SW480 (cell line): ENCODE measurements around the gene CLCN6.

ENCODE experiments used
- DNase-seq: peaks from one replicate; pipeline ENCODE4 v3.0.0-alpha.2; 2016; ENCODE audit warnings: low spot score

Gene CLCN6

GRCh38 chr1:11855430-11855829 is 49.4 kb downstream of the CLCN6 start:
- no peak for DNase-seq

DNA sequence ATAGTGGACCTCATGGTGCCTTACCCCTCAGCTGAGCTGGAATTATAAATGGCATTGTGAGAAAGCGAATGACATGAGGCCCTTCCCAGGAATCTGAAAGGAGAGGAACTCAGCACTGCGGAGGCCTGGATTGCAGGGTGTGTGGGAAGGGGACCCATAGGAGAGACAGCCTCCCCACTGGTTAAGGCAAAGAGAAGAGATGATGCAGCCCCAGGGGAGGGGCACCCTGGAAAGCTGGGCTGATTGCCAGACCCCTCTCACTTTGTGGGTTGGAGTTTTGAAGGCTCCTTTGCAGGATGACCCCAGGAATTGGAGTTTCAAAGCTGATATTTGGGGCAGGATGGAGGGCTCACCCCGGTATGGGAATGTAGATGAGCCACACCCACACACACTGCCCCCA is 50.7 kb downstream of the CLCN6 start:
- no peak for DNase-seq

DNA sequence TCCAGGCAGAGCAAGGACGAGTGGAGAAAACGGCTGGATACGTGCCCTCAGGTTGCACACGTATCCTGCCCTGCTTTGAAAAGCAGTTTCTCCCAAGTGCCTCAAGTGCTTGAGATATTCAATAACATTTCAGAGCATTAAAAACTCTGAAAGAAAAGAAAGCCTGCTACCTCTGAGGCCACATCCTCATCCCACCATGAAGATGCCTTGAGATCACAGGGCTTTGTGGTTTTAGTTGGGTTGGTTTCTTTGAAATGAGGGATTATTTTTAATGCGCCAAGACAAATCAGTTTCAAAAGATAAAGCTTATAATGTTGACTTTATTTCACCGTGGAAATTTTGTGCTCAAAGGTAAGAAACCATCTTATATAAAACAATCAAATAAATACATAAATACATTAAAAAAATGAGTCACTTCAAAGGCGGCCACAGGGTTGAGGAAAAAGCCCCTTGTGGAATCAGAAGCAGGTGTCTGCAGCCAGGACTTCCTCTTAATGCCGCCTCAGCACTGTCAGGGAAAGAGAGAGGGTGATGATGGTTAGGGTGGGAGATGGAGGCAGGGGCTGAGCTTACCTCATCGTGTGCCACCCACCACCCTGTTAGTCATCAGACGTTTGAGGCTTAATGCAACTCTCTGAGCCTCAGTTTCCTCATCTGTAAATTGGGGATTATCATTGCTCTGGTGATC is 51.3 kb downstream of the CLCN6 start:
- DNase-seq: no peak

- DNase-seq: no peak
Measured at GRCh38 chr1:11858158-11858557, 52.2 kb downstream of the CLCN6 start.

GRCh38 chr1:11858613-11858967 is 52.6 kb downstream of the CLCN6 start, which contains the start of gene NPPB:
Gene NPPB, minus strand, starts transcription at chr1:11858945. Its CDS starts 112 bp downstream, at chr1:11858833.
- DNase-seq: no peak

- DNase-seq: peak; percentile 52
Measured at GRCh38 chr1:11858968-11859871, 53.2 kb downstream of the CLCN6 start.

DNA sequence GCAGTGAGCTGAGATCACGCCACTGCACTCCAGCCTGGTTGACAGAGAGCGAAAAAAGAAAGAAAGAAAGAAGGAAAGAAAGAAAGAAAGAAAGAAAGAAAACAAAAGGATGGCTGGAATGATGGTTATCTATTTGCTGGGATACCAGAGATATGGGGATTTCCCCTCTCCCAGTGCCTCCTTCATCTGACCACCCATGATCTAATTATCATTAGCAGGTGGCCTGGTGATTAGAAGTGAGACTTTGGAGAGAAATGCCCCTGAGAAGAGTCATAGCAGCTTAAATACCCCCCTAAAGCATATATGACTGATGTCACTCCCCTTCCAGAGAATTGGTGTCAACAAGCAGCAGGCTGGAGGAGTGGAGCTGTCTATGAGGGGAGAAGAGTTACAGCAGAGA is 54.1 kb downstream of the CLCN6 start:
- DNase-seq: no peak

DNA sequence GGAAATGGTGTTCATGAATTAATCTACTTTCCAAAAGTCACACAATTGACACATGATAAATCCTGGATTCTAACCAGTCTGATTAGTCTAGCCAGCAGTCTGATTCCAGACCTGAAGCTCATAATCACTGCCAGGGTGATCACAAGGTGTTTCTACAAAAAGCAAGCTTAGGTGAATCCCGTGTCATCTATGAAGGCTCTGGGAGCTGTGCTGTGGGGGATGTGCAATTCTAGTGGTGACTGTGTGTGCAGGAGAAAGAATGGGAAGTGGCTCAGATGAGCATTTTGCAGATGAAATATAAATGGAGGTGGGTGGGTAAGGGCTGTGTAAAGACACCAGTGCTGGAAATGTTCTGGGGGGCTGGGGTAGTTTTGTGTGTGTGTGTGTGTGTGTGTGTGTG is 54.6 kb downstream of the CLCN6 start:
- no peak for DNase-seq

GRCh38 chr1:11862890-11863289 is 56.9 kb downstream of the CLCN6 start:
- no peak for DNase-seq

- DNase-seq: no peak
Measured at GRCh38 chr1:11868331-11868980, 62.5 kb downstream of the CLCN6 start.

DNA sequence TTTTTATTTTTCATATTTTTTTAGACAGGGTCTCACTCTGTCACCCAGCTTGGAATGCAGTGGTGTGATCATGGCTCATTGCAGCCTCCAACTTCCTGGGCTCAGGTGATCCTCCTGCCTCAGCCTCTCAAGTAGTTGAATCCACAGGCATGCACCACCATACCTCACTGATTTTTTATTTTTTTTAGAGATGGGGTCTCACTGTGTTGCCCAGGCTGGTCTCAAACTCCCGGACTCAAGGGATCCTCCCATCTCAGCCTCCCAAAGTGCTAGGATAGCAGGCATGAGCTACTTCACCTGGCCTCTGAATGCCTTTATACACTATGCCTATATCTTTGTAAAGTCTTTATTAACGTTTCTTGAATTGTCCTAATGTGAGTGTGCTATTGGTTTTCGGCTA is 63.1 kb downstream of the CLCN6 start:
- DNase-seq: no peak

DNA sequence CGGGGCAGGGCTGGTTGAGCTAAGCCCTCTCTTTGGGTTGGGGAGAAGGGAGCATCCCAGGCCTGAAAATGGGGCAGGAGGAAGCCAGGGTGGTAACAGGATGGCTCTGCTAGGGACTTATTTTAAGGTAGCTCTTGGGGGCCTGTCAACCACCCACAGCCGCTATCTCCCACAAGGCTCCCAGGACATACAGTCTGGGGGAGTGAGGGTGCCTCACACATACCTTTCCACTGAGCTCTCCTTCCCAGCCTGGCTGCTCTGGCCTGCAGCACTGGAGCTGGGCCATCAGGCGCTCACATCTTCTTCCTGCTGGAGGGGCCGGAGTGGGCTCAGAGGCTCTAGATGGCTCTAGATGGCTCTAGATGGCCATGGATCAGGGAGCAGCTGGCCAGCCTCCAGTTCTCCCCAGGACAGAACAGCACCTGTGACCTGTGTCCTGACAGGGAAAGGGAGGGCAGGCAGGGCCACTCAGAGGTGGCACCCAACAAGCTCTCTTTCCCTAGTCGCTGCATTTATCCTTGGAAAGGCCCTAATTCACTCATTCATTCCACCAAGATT is 63.7 kb downstream of the CLCN6 start:
- DNase-seq: no peak

DNA sequence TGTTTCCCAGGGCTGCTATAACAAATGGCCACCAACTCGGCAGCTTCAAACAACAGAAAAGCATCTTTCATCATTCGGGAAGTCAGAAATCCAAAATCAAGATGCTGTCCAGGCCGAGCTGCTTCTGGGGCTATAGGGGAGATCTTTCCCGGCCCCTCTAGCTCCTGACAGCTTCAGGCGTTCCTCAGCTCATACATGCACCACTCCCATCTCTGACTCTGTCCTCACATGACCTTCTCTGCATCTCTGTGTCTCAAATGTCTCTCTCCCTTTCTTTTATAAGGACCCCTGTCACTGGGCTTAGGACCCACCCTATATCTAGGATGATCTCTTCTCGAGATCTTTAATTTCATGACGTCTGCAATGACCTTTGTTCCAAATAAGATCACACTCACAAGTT is 66.6 kb downstream of the CLCN6 start:
- no peak for DNase-seq

- DNase-seq: no peak
Measured at GRCh38 chr1:11873395-11874257, 67.6 kb downstream of the CLCN6 start.

GRCh38 chr1:11874258-11874562 is 68.2 kb downstream of the CLCN6 start:
- DNase-seq: no peak

- no peak for DNase-seq
Measured at GRCh38 chr1:11874624-11875023, 68.6 kb downstream of the CLCN6 start.

DNA sequence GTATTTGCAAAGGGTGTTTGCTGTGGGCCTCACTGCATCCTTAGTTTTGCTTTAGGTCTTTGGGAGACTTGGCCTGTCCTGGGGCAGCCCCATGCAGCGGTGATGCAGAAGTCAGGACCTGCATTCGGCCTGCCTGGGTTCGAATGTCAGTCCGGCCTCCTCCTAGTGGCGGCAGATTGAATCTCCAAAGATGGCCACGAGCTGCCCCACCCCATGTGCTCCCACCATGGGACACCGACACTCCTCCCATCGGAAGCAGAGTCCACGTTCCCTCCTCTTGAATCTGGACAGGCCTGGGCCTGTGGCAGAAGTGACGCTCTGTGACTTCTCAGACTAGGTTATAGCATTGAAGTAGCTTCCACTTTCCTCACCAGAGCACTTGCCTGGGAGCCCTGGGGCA is 69.1 kb downstream of the CLCN6 start:
- no peak for DNase-seq

DNA sequence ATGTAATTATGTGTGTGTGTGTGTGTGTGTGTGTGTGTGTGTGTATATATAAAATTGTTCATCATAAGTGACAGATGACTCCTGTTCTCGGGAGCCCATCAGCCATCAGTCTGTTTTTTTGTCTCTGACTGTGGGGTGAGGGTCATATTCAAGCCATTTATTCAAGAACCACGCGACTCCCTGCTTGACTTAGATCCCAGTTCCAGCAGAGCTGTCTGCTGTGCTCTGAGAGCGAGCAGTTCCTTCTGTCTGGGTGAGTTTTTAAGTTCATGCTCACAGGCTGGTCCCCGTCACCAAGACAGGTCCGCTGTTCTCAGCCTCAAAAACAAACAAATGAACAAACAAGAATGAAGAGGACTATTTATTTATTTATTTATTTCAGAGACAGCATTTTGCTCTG is 71.1 kb downstream of the CLCN6 start:
- no peak for DNase-seq

DNA sequence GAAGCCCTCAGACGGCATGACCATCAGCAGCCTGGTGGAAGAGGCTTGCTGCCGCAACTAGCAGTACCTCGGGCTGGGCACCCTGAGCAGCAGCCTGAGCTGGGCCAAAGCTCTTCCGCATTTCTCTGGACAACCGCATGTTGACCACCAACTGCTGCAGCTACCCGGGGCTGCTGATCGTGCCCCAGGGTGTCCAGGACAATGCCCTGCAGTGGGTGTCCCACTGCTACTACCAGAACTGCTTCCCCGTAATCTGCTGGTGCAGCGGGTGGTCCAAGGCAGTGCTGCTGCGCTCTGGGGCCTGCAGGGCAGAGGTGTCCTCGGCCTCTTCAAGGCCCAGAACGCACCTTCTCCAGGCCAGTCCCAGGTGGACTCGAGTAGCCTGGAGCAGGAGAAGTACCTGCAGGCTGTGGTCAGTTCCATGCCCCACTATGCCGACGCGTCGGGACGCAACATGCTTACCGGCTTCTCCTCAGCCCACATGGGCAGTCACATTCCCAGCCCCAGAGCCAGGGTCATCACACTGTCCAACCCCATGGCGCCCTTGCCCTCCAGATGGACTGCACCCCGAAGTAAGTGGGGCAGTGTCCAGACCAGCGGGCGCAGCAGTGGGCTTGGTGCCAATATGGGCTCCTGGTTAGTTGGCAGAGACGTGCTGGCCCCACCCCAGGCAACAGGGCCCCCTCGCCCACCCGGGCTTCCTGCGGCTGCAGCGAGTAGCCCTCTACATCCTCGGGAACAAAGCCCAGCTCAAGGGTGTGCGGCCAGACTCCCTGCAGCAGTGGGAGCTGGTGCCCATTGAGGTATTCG is 72.3 kb downstream of the CLCN6 start:
- no peak for DNase-seq

- no peak for DNase-seq
Measured at GRCh38 chr1:11878891-11879190, 72.8 kb downstream of the CLCN6 start.
